Skeletal muscle tissue (tissue), 4 donors: ENCODE data around the gene SERPINB4. TPM values are rescaled to one million over a fixed set of nuclear protein-coding genes. Genes with fewer than 3 reads are reported as not detected.

Source experiments
- H3K27ac ChIP-seq: one replicate; pipeline ENCODE4 v1.7.0; 2013; ENCODE audit warnings: mild to moderate bottlenecking, low read depth, low read length, inconsistent platforms
- H3K27me3 ChIP-seq, 3 donors: one replicate each; pipeline ENCODE4 v1.7.0; 2013; ENCODE audit warnings: low read length in 3 of 3; ENCODE audit not compliant: control insufficient read depth in 3 of 3, insufficient read depth in 3 of 3
- H3K36me3 ChIP-seq, 3 donors: one replicate each; pipeline ENCODE4 v1.7.0; 2013; ENCODE audit warnings: low read length in 3 of 3; ENCODE audit not compliant: control insufficient read depth in 3 of 3, insufficient read depth in 3 of 3
- H3K4me1 ChIP-seq, 3 donors: one replicate each; pipeline ENCODE4 v1.7.0; 2013; ENCODE audit warnings: low read length in 3 of 3, mild to moderate bottlenecking in 3 of 3; ENCODE audit not compliant: control insufficient read depth in 3 of 3, insufficient read depth in 3 of 3
- H3K4me3 ChIP-seq, 3 donors: one replicate each; pipeline ENCODE4 v1.7.0; 2013; ENCODE audit warnings: low read length in 3 of 3
- H3K9ac ChIP-seq, 3 donors: one replicate each; pipeline ENCODE4 v1.7.0; 2013; ENCODE audit warnings: low read length in 3 of 3, mild to moderate bottlenecking in 3 of 3, moderate library complexity in 2 of 3, low read depth in 1 of 3
- H3K9me3 ChIP-seq, 3 donors: one replicate each; pipeline ENCODE4 v1.7.0; 2013; ENCODE audit warnings: low read length in 3 of 3; ENCODE audit not compliant: control insufficient read depth in 3 of 3
- total RNA-seq: library from RNA; depleted of rRNA; stranded (reverse); fragments of >200 nt; gene quantifications from one replicate; pipeline ENCODE4 v1.2.3, GENCODE V29; 2014
- donor health status: Osteomylitis.

SERPINB4 gene
- total RNA-seq, 1 donor from 2014 or later, result not detected

DNA sequence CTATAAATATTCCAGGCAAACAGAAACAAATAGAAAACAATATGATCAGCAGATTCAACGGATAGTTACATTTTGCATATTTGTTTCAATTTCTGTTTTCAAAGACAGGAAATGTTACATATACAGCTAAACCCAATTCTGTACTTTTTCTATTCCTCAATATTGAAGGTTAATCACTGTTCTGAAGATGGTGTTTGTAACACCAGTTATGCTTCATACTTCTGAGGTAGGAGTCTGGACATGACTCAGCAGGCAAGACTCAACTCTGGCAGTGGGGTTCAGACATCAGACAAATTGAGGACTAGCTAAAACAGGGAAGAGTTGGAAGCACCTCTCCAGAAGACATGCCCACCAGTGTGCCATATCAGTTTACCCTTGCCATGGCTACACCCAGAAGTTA is 40.3 kb downstream of the SERPINB4 start:
- Histone ChIP-seq H3K4me3 (no peak overlapping the region), H3K9ac (no peak overlapping the region), H3K27me3 (no peaks in the 10 kb centered on the region), H3K36me3 (no peaks in the 10 kb centered on the region), H3K4me1 (no peaks in the 10 kb centered on the region), H3K27ac (no peak overlapping the region), H3K9me3 (peaks cover 0 to 2% (median 0%) of the 10 kb centered on the region in 3 donors)

DNA sequence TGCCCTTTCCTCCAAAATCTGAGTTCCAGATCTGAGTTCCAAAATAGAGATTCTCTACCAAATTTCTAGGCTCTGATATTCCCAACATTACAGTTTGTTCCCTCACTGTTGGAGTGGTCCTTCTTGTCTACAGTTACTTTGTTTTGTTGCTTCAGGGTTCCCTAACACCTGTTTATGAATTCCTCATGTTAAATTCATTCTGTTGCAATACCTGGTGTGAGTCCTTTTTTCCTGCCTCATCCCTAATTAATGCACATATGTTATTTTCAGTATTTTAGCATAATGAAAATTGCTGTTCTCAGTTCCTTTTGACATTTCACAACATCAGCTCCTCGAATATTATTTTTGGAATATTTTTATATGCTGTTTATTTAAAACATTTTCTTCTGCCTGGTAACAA is 40.7 kb downstream of the SERPINB4 start:
- no peak overlapping the region for H3K27ac ChIP-seq
- H3K4me1 ChIP-seq, result no peaks in the 10 kb centered on the region
- H3K36me3 ChIP-seq, result no peaks in the 10 kb centered on the region
- peaks cover 0 to 2% (median 0%) of the 10 kb centered on the region in 3 donors for H3K9me3 ChIP-seq
- H3K9ac ChIP-seq, result no peak overlapping the region
- H3K27me3 ChIP-seq, result no peaks in the 10 kb centered on the region
- H3K4me3 ChIP-seq, result no peak overlapping the region

DNA sequence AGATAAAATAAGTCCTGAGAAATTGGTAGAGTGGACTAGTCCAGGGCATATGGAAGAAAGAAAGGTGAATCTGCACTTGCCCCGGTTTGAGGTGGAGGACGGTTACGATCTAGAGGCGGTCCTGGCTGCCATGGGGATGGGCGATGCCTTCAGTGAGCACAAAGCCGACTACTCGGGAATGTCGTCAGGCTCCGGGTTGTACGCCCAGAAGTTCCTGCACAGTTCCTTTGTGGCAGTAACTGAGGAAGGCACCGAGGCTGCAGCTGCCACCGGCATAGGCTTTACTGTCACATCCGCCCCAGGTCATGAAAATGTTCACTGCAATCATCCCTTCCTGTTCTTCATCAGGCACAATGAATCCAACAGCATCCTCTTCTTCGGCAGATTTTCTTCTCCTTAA is 47.1 kb downstream of the SERPINB4 start:
- Histone ChIP-seq H3K27ac (no peak overlapping the region), H3K9me3 (peaks cover 0 to 2% (median 0%) of the 10 kb centered on the region in 3 donors), H3K36me3 (no peaks in the 10 kb centered on the region), H3K27me3 (peaks cover 0 to 3% (median 0%) of the 10 kb centered on the region in 3 donors), H3K4me3 (no peak overlapping the region), H3K9ac (no peak overlapping the region), H3K4me1 (no peaks in the 10 kb centered on the region)

DNA sequence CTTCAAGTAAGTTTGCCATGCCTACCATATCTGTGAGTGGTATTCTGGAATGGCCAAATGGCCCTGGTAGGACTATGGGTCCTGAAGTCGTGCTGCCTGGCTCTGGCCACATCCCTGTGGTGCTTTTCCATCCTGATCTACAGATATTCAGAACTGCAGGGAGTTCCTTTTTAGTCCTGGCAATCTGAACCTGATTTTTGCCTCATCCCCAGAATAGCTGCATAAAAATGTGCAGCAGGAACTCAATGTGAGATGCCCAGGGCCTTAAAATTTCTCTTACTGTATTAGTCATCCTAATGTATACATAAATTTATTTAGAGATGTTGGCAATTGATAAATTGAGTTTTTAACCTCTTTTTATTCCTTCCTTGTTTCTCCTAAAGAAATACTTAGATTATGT is 51.6 kb downstream of the SERPINB4 start:
- H3K27ac ChIP-seq, result no peak overlapping the region
- H3K4me1 ChIP-seq, result no peaks in the 10 kb centered on the region
- H3K36me3 ChIP-seq, result no peaks in the 10 kb centered on the region
- no peak overlapping the region for H3K4me3 ChIP-seq
- H3K9me3 ChIP-seq, result no peaks in the 10 kb centered on the region
- H3K27me3 ChIP-seq, result peaks cover 0 to 3% (median 0%) of the 10 kb centered on the region in 3 donors
- H3K9ac ChIP-seq, result no peak overlapping the region

DNA sequence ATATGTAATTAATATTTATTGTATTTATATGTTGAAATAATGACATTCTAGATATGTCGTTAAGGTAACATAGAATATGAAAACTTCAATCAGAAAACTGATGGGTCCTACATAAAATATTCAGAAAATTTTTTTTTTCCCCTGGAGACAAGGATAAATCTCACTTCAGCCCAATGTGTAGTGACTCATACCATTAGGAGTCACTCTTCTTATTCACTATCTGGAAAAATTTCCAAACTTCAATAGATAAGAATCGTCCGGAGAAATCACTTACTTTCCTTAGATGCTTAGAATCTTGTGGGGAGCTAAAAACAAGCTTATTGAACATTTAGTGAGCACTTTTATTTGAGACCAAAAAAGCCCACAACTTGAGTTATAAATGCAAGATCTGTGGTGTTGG is 52.3 kb downstream of the SERPINB4 start:
- Histone ChIP-seq H3K27ac (no peak overlapping the region), H3K27me3 (no peaks in the 10 kb centered on the region), H3K36me3 (no peaks in the 10 kb centered on the region), H3K9me3 (no peaks in the 10 kb centered on the region), H3K4me3 (no peak overlapping the region), H3K4me1 (no peaks in the 10 kb centered on the region), H3K9ac (no peak overlapping the region)

DNA sequence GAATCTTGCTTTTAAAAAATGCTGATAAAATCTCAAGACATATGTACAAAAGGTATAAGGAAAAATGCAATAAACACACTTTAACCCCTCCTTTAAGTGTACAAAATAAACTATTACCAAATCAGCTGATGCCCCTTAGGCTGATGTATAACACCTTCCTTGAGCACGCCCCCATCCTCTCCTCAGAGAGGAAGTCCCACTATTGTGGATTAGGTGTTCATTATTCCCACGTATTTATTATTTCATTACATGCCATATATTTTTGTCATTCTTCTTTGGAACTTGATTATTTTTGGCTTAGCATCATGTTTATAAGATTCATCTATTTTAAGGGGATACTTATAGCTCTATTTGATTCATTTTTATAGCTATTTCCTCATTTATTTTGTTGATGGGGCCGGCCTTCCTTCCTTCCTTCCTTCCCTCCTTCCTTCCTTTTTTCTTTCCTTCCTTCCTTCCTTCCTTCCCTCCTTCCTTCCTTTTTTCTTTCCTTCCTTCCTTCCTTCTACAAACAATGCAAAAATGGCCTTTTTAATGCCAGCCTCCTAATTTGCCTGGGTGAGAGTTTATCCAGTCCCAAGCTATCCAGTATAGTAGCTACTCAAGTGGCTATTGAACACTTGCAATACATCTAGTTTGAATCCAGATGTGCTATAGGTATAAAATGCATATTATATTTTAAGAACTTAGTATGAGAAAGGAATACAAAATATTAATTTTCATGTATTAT is 52.9 kb downstream of the SERPINB4 start:
- Histone ChIP-seq H3K4me3 (no peak overlapping the region), H3K27me3 (no peaks in the 10 kb centered on the region), H3K4me1 (no peaks in the 10 kb centered on the region)

DNA sequence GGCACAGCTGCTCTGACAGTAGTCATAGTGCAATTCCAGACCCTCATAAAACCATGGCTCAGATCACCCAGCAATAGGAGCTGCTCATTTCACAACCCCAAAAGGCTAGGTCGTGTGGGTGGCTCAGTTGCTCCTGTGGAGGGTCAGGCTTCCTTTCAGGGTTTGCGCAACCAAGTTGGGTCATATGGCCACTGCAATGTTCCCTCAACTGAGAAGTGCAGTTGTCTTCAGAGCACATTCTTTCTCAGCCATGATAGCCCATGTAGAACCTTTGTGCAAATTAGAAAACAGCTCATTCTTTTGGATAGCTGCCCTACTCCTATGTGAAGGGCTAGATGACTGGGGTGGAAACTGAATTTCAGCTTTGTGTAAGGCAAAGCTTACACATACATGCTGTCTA is 53.7 kb downstream of the SERPINB4 start:
- H3K4me3 ChIP-seq, result no peak overlapping the region
- no peaks in the 10 kb centered on the region for H3K4me1 ChIP-seq
- no peaks in the 10 kb centered on the region for H3K27me3 ChIP-seq
- H3K36me3 ChIP-seq, result no peaks in the 10 kb centered on the region
- H3K9ac ChIP-seq, result no peak overlapping the region
- no peaks in the 10 kb centered on the region for H3K9me3 ChIP-seq
- H3K27ac ChIP-seq, result no peak overlapping the region

More for the DNA sequence above, 52.9 kb downstream of the SERPINB4 start:
- H3K9me3 ChIP-seq, result no peaks in the 10 kb centered on the region
- H3K9ac ChIP-seq, result no peak overlapping the region
- H3K27ac ChIP-seq, result no peak overlapping the region
- no peaks in the 10 kb centered on the region for H3K36me3 ChIP-seq

DNA sequence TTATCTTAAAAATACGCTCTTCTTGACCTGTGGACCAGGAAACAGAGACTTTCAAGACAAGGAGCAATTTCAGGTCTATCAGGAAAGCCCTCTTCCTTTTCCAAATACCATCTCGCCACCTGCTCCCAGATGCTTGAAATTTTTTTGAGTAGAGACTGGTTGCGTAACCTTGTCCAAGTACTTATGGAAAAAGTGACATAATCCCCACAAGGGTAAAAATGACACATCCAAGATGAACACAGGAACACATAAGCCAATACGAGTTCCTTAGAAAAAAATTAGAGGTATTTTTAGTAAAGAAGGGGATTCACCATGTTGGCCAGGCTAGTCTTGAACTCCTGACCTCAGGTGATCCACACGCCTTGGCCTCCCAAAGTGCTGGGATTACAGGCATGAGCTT is 55.1 kb downstream of the SERPINB4 start:
- Histone ChIP-seq H3K4me3 (no peak overlapping the region), H3K9me3 (no peaks in the 10 kb centered on the region), H3K4me1 (no peaks in the 10 kb centered on the region), H3K27ac (no peak overlapping the region), H3K9ac (no peak overlapping the region), H3K36me3 (no peaks in the 10 kb centered on the region), H3K27me3 (no peaks in the 10 kb centered on the region)

Other genes starting within 250 kb of the SERPINB4 start
- 28.2 TPM for gene VPS4B, start 221.8 kb downstream of the SERPINB4 start, total RNA-seq
- not detected for gene SERPINB5, start 167.3 kb downstream of the SERPINB4 start, total RNA-seq
- gene SERPINB12, start 101.9 kb downstream of the SERPINB4 start, total RNA-seq, result not detected
- not detected for gene SERPINB13, start 56.9 kb downstream of the SERPINB4 start, total RNA-seq
- not detected for gene SERPINB3, start 17.6 kb upstream of the SERPINB4 start, total RNA-seq
- not detected for gene SERPINB11, start 58.7 kb upstream of the SERPINB4 start, total RNA-seq
- not detected for gene SERPINB7, start 131.2 kb upstream of the SERPINB4 start, total RNA-seq
- gene SERPINB2, start 243.4 kb upstream of the SERPINB4 start, total RNA-seq, result not detected